ENCODE results near the gene KRTAP12-3.
"Not testable (repeated sequence)": the region's sequence is repeated elsewhere in the genome, so short reads cannot be mapped to it uniquely, and the experiment has no call there.

KRTAP12-3 gene

GRCh38 chr21:44692798-44693512, 35.2 kb downstream of the KRTAP12-3 start:
- Mint-ChIP-seq H3K27ac (no peak overlapping the region), H3K27me3 (peaks cover 42% of the 10 kb centered on the region), H3K9me3 (peaks cover 18% of the 10 kb centered on the region), H3K4me3 (no peak overlapping the region), H3K4me1 (ENCODE audit: low read depth) (no peaks in the 10 kb centered on the region), H3K36me3 (ENCODE audit: low read depth) (no peaks in the 10 kb centered on the region)
- intact Hi-C loops (cut with micrococcal nuclease), result no loop called here

GRCh38 chr21:44694776-44695175, 37.0 kb downstream of the KRTAP12-3 start:
- Mint-ChIP-seq H3K36me3 (ENCODE audit: low read depth) (no peaks in the 10 kb centered on the region), H3K27ac (no peak overlapping the region), H3K4me1 (ENCODE audit: low read depth) (no peaks in the 10 kb centered on the region), H3K9me3 (peaks cover 18% of the 10 kb centered on the region), H3K27me3 (peaks cover 56% of the 10 kb centered on the region), H3K4me3 (no peak overlapping the region)
- intact Hi-C loops (cut with micrococcal nuclease), result no loop called here

GRCh38 chr21:44695184-44695583, 37.5 kb downstream of the KRTAP12-3 start:
- Mint-ChIP-seq H3K4me3 (no peak overlapping the region), H3K27me3 (peaks cover 56% of the 10 kb centered on the region), H3K9me3 (peaks cover 18% of the 10 kb centered on the region), H3K27ac (no peak overlapping the region), H3K4me1 (ENCODE audit: low read depth) (no peaks in the 10 kb centered on the region), H3K36me3 (ENCODE audit: low read depth) (no peaks in the 10 kb centered on the region)
- intact Hi-C loops (cut with micrococcal nuclease), result no loop called here

GRCh38 chr21:44695641-44696040, 37.9 kb downstream of the KRTAP12-3 start:
- intact Hi-C loops (cut with micrococcal nuclease), result no loop called here
- H3K4me3 Mint-ChIP-seq, result no peak overlapping the region
- H3K27me3 Mint-ChIP-seq, result peaks cover 57% of the 10 kb centered on the region
- H3K9me3 Mint-ChIP-seq, result peaks cover 18% of the 10 kb centered on the region
- H3K27ac Mint-ChIP-seq, result no peak overlapping the region
- no peaks in the 10 kb centered on the region for H3K4me1 Mint-ChIP-seq (ENCODE audit: low read depth)
- no peaks in the 10 kb centered on the region for H3K36me3 Mint-ChIP-seq (ENCODE audit: low read depth)

GRCh38 chr21:44696572-44696971, 38.8 kb downstream of the KRTAP12-3 start:
- peaks cover 64% of the 10 kb centered on the region for H3K27me3 Mint-ChIP-seq
- peaks cover 18% of the 10 kb centered on the region for H3K9me3 Mint-ChIP-seq
- no peaks in the 10 kb centered on the region for H3K36me3 Mint-ChIP-seq (ENCODE audit: low read depth)
- H3K4me3 Mint-ChIP-seq, result no peak overlapping the region
- intact Hi-C loops (cut with micrococcal nuclease), result no loop called here
- no peaks in the 10 kb centered on the region for H3K4me1 Mint-ChIP-seq (ENCODE audit: low read depth)
- H3K27ac Mint-ChIP-seq, result no peak overlapping the region

- H3K27ac Mint-ChIP-seq; H3K4me1 Mint-ChIP-seq (ENCODE audit: low read depth); intact Hi-C loops (cut with micrococcal nuclease): not testable (repeated sequence)
Observed at GRCh38 chr21:44697172-44697810, 39.6 kb downstream of the KRTAP12-3 start, which contains the start of gene KRTAP10-12. KRTAP10-12 (plus strand) TSS chr21:44697172; CDS start chr21:44697202, 30 bp downstream.

GRCh38 chr21:44697811-44698734, 40.3 kb downstream of the KRTAP12-3 start:
- no peak overlapping the region for H3K4me3 Mint-ChIP-seq
- intact Hi-C loops (cut with micrococcal nuclease), result no loop called here
- peaks cover 77% of the 10 kb centered on the region for H3K27me3 Mint-ChIP-seq
- H3K9me3 Mint-ChIP-seq, result peaks cover 11% of the 10 kb centered on the region
- no peak overlapping the region for H3K27ac Mint-ChIP-seq
- H3K36me3 Mint-ChIP-seq (ENCODE audit: low read depth), result no peaks in the 10 kb centered on the region
- H3K4me1 Mint-ChIP-seq (ENCODE audit: low read depth), result no peaks in the 10 kb centered on the region

More at GRCh38 chr21:44697172-44697810, 39.6 kb downstream of the KRTAP12-3 start, which contains the start of gene KRTAP10-12:
- H3K4me3 Mint-ChIP-seq; H3K36me3 Mint-ChIP-seq (ENCODE audit: low read depth): not testable (repeated sequence)
- peaks cover 69% of the 10 kb centered on the region for H3K27me3 Mint-ChIP-seq
- H3K9me3 Mint-ChIP-seq, result peaks cover 18% of the 10 kb centered on the region

GRCh38 chr21:44699502-44700001, 41.8 kb downstream of the KRTAP12-3 start:
- no peak overlapping the region for H3K4me3 Mint-ChIP-seq
- no peak overlapping the region for H3K27ac Mint-ChIP-seq
- intact Hi-C loops (cut with micrococcal nuclease), result no loop called here
- peaks cover 88% of the 10 kb centered on the region for H3K27me3 Mint-ChIP-seq
- no peaks in the 10 kb centered on the region for H3K36me3 Mint-ChIP-seq (ENCODE audit: low read depth)
- H3K9me3 Mint-ChIP-seq, result no peaks in the 10 kb centered on the region
- H3K4me1 Mint-ChIP-seq (ENCODE audit: low read depth), result no peaks in the 10 kb centered on the region

- Mint-ChIP-seq H3K4me3 (no peak overlapping the region), H3K4me1 (ENCODE audit: low read depth) (no peaks in the 10 kb centered on the region), H3K9me3 (no peaks in the 10 kb centered on the region), H3K27ac (no peak overlapping the region), H3K27me3 (peaks cover 90% of the 10 kb centered on the region), H3K36me3 (ENCODE audit: low read depth) (no peaks in the 10 kb centered on the region)
- intact Hi-C loops (cut with micrococcal nuclease), result no loop called here
Observed at GRCh38 chr21:44700101-44701022, 42.6 kb downstream of the KRTAP12-3 start.

- H3K4me3 Mint-ChIP-seq, result no peak overlapping the region
- H3K27ac Mint-ChIP-seq, result no peak overlapping the region
- no peaks in the 10 kb centered on the region for H3K9me3 Mint-ChIP-seq
- no peaks in the 10 kb centered on the region for H3K36me3 Mint-ChIP-seq (ENCODE audit: low read depth)
- H3K27me3 Mint-ChIP-seq, result peaks cover 92% of the 10 kb centered on the region
- intact Hi-C loops (cut with micrococcal nuclease), result no loop called here
- H3K4me1 Mint-ChIP-seq (ENCODE audit: low read depth), result no peaks in the 10 kb centered on the region
Observed at GRCh38 chr21:44701023-44701400, 43.3 kb downstream of the KRTAP12-3 start.

GRCh38 chr21:44701541-44701940, 43.8 kb downstream of the KRTAP12-3 start:
- intact Hi-C loops (cut with micrococcal nuclease), result no loop called here
- no peaks in the 10 kb centered on the region for H3K4me1 Mint-ChIP-seq (ENCODE audit: low read depth)
- no peaks in the 10 kb centered on the region for H3K9me3 Mint-ChIP-seq
- no peak overlapping the region for H3K4me3 Mint-ChIP-seq
- no peaks in the 10 kb centered on the region for H3K36me3 Mint-ChIP-seq (ENCODE audit: low read depth)
- peaks cover 92% of the 10 kb centered on the region for H3K27me3 Mint-ChIP-seq
- no peak overlapping the region for H3K27ac Mint-ChIP-seq

GRCh38 chr21:44702111-44702972, 44.6 kb downstream of the KRTAP12-3 start:
- H3K36me3 Mint-ChIP-seq (ENCODE audit: low read depth), result no peaks in the 10 kb centered on the region
- no peak overlapping the region for H3K4me3 Mint-ChIP-seq
- H3K27ac Mint-ChIP-seq, result no peak overlapping the region
- H3K27me3 Mint-ChIP-seq, result peaks cover 92% of the 10 kb centered on the region
- intact Hi-C loops (cut with micrococcal nuclease), result no loop called here
- no peaks in the 10 kb centered on the region for H3K4me1 Mint-ChIP-seq (ENCODE audit: low read depth)
- H3K9me3 Mint-ChIP-seq, result no peaks in the 10 kb centered on the region
